AG08396 (cell line): ENCODE results near the gene UBE2L5.

ENCODE experiments used
- DNase-seq: peaks from one replicate; pipeline ENCODE4 v3.0.0; 2012; ENCODE audit warnings: low spot score, mixed read lengths

The UBE2L5 gene

GRCh38 chr13:30477346-30478195, 55.3 kb downstream of the UBE2L5 start:
- no peak for DNase-seq
